HG03342 (cell line): ENCODE measurements around the gene RTN4.
"Not testable (repeated sequence)": the region's sequence is repeated elsewhere in the genome, so short reads cannot be mapped to it uniquely, and the experiment has no call there.

ENCODE experiments used
- ATAC-seq: cut with Tn5 transposase; IDR thresholded peaks from one replicate; pipeline ENCODE4 v1.9.1; 2021; ENCODE audit warnings: mild to moderate bottlenecking, moderate library complexity; ENCODE audit not compliant: unreplicated experiment

Gene RTN4

GRCh38 chr2:55076019-55076418, 25.8 kb upstream of the RTN4 start:
- ATAC-seq, result not testable (repeated sequence)

GRCh38 chr2:55073000-55073983, 23.0 kb upstream of the RTN4 start:
- no peak for ATAC-seq

- no peak for ATAC-seq
Measured at GRCh38 chr2:55063713-55064323, 13.6 kb upstream of the RTN4 start.

GRCh38 chr2:55063226-55063625, 13.0 kb upstream of the RTN4 start:
- no peak for ATAC-seq

GRCh38 chr2:55062754-55063153, 12.5 kb upstream of the RTN4 start:
- ATAC-seq, result no peak

GRCh38 chr2:55061523-55062344, 11.5 kb upstream of the RTN4 start:
- ATAC-seq, result no peak

- ATAC-seq, result no peak
Measured at GRCh38 chr2:55059793-55060192, 9.5 kb upstream of the RTN4 start.

GRCh38 chr2:55057474-55057873, 7.2 kb upstream of the RTN4 start:
- ATAC-seq, result no peak

- no peak for ATAC-seq
Measured at GRCh38 chr2:55056024-55056521, 5.8 kb upstream of the RTN4 start.

GRCh38 chr2:55054106-55054875, 4.0 kb upstream of the RTN4 start:
- ATAC-seq, result peak; percentile 31

GRCh38 chr2:55053225-55053624, 3.0 kb upstream of the RTN4 start:
- not testable (repeated sequence) for ATAC-seq

- no peak for ATAC-seq
Measured at GRCh38 chr2:55052129-55053061, 2.1 kb upstream of the RTN4 start.

GRCh38 chr2:55051026-55051866, 995 bp upstream of the RTN4 start:
- no peak for ATAC-seq

GRCh38 chr2:55049821-55050099, 491 bp downstream of the RTN4 start:
- ATAC-seq, result peak; percentile 0

GRCh38 chr2:55049043-55049820, 1.0 kb downstream of the RTN4 start:
- peak; percentile 17 for ATAC-seq

GRCh38 chr2:55048508-55049042, 1.7 kb downstream of the RTN4 start:
- ATAC-seq, result no peak

GRCh38 chr2:55047677-55048299, 2.5 kb downstream of the RTN4 start:
- ATAC-seq, result no peak
